NCI-H2227 treated with DMSO at 0.1 percent for 48 hours (cell line): Measurements from ENCODE around the gene COL4A6.

Experiments
- DNase-seq: peaks from one replicate; lab custom pipeline; 2025; lab: John Stamatoyannopoulos, UW

Gene COL4A6

GRCh38 chrX:108159028-108159670 lies 279.1 kb downstream of the COL4A6 start:
- DNase-seq = no peak

GRCh38 chrX:108157628-108158027 lies 280.6 kb downstream of the COL4A6 start:
- no peak for DNase-seq

GRCh38 chrX:108156934-108157466 lies 281.2 kb downstream of the COL4A6 start:
- DNase-seq = no peak

DNA sequence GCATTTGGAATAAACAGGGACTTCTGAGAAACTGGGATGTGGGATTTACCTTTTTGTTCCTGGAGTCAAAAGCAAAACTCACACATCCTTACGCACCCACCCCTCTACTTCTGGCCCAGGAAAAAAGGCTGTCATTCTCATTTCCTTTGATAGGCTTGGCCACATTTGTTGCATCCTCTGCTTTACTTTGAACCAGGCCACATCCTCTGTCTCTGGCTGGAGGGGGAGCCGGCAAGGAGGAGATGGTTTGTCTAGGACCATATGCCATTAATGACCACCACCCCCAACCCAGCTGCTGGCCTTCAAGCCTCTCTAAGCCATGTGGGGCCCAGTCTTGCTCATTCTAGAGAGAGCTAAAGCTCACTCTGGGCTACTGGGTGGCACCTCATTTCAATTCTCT lies 282.1 kb downstream of the COL4A6 start:
- DNase-seq = no peak

DNA sequence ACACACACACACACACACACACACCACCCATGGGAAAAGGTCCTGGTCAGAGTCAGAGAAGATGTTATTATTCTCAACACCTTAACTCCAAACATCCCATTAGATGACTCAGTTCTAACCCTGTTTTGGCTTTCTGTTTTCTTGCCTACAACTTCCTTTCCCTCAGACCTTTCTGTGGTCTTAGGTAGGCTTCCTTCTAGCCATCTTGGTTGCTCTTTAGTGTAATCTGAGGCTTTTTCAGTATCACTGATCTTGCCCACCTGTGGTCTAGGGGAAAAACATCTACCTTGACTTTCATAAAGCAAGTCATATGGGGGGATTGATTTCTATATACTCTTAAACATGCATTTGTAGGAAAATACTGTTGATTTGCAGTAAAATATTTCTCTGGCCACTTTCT lies 289.7 kb downstream of the COL4A6 start:
- DNase-seq = no peak

DNA sequence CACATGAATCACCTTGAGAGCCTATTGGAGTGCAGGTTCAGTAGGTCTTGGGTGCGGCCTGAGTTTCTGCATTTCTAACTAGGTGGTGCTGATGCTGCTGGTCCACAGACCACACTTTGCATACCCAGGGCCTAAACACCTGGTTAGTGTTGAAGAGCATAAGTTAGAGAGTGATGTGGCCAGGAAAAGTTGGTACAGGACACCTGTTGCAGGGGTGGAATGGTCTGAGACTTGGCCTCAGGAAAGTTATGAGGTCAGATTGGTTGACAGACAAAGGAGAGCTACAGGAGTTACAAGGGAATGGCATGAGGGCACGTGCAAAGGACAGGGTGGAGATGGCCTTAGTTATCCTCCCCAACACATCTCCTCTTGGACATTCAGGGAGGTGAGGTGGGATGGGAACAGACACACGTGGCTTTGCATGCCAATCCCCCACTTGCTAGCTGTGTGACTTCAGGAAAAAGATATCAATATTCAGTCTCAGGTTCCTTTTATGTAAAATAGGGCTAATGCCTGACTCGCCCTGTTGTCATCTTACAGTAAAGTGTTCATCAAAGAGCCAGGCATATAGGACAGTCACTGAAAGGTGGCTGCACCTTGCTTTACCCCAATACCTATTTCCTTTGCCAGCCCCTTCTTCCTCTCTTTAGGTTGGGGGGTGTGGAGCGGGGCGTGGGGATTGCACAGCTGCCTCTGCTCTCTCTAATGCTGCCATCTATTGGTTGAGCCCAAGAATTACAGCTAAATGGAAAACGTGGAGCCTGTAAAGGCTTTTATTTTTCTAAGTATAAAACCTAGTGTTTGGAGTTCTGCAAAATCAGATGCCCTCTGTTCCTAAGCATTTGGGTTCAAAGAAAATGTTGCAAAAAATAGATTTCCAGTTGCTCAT lies 299.2 kb downstream of the COL4A6 start:
- DNase-seq = no peak

GRCh38 chrX:108134724-108135123 lies 303.5 kb downstream of the COL4A6 start:
- DNase-seq = no peak

- DNase-seq = no peak
Measured at GRCh38 chrX:108132876-108133275, 305.3 kb downstream of the COL4A6 start.

DNA sequence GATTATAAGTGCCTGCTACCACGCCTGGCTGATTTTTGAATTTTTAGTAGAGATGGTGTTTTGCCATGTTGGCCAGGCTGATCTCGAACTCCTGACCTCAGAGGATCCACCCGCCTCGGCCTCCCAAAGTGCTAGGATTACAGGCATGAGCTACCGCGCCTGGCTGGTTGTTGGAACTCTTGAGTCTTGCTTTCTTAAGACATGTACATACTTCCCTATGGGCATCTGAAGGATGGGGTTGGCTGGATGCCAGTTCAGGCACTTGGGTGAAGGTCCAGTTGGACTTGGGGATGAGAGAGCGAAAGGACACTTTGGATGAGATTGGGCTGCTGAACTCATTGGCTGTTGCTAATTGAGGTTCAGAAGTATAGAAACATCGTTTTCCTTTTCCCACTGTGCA lies 306.2 kb downstream of the COL4A6 start:
- DNase-seq = no peak

GRCh38 chrX:108131471-108131870 lies 306.8 kb downstream of the COL4A6 start:
- DNase-seq = no peak

GRCh38 chrX:108130889-108131288 lies 307.3 kb downstream of the COL4A6 start:
- DNase-seq = no peak

DNA sequence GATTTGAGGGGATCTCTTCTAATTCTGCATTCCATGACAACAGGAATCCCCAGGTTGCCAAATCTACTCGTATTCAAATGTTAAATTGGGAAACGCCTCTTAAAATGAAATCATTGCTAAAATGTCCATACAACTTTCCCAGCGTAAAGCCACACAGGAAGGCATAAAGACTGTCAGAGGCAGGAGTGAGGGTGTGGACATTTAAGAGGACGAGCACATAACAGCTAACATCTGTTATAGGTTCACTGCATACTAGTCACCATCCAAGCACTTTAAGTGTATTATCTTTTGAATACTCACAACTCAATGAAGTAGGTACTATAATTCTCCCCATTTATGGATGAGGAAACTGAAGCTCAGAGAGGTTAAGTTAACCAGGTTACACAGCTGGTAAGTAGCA lies 311.1 kb downstream of the COL4A6 start:
- DNase-seq = no peak

GRCh38 chrX:108126661-108127060 lies 311.6 kb downstream of the COL4A6 start:
- DNase-seq = no peak

GRCh38 chrX:108123591-108124366 lies 314.4 kb downstream of the COL4A6 start:
- no peak for DNase-seq

- no peak for DNase-seq
Measured at GRCh38 chrX:108122748-108123147, 315.5 kb downstream of the COL4A6 start.

DNA sequence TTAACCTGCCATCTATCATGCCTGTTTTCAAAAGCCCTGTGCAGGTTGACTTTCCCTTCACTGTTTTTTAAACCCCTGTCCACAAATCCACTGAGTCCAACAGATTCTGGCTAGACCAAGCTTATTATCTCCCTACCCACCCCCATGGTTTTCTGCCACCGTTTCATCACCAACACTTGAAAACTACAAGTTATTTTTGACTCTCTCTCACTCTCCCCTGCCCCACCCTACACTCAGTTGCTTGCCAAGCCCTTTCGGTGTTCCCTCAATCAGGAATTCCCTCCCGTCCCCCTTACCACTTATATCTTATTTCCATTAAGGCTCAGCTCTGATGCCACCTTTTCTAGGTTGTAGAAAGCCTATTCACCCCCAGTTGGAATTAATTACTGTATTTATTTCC lies 316.9 kb downstream of the COL4A6 start:
- DNase-seq = no peak

DNA sequence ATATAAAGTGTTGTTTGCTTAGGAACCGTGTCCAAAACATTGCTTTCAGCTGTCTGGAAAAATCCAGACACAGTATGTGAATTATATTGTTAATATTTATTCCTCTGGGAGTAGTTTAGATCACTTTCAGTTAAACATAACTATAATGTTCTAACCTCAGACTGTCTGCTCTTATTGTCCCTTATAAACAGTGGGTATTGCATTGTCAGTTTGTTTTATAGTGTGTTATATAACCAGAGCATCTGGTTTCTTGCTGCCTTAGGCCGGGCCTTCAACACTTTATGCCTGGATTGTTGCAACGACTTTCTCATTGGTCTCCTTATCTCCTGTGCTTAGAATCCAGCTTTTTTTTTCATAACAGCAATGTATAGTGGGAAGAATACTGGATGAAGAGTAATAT lies 320.2 kb downstream of the COL4A6 start:
- no peak for DNase-seq

- DNase-seq = no peak
Measured at GRCh38 chrX:108114541-108114940, 323.7 kb downstream of the COL4A6 start.
